NOMO-1 (cell line): ENCODE data around the gene SNAPIN.
A peak's percentile ranks its signal among the peaks of the same experiment; 100 is the strongest.
"Not testable (repeated sequence)": the region's sequence is repeated elsewhere in the genome, so short reads cannot be mapped to it uniquely, and the experiment has no call there.

ENCODE experiments used
- DNase-seq, 2 experiments: peaks; one replicate each; lab custom pipeline; 2025; ENCODE audit not compliant: unreplicated experiment in 2 of 2; lab: John Stamatoyannopoulos, UW

Gene SNAPIN

GRCh38 chr1:153626904-153627714, 31.4 kb upstream of the SNAPIN start, which contains the start of gene S100A13:
Gene S100A13, minus strand, starts transcription at chr1:153627505. Its CDS starts 1,033 bp downstream, at chr1:153626472.
- no peak for DNase-seq

- DNase-seq: no peak
These were observed 30.5 kb upstream of the SNAPIN start, which contains the start of gene S100A1 for GRCh38 chr1:153627715-153628626. Gene S100A1, plus strand, starts transcription at chr1:153628434. Its CDS starts 2,088 bp downstream, at chr1:153630522.

GRCh38 chr1:153628638-153629342, 29.7 kb upstream of the SNAPIN start:
- DNase-seq: no peak

GRCh38 chr1:153629343-153629665, 29.2 kb upstream of the SNAPIN start:
- DNase-seq: no peak

- DNase-seq: no peak
These were observed 28.5 kb upstream of the SNAPIN start for GRCh38 chr1:153629971-153630370.

GRCh38 chr1:153630384-153630783, 28.1 kb upstream of the SNAPIN start:
- no peak for DNase-seq

- no peak for DNase-seq
These were observed 27.2 kb upstream of the SNAPIN start for GRCh38 chr1:153631047-153632022.

- DNase-seq: no peak
These were observed 25.2 kb upstream of the SNAPIN start for GRCh38 chr1:153633161-153633753.

- peak; percentile 94 to 95 for DNase-seq
These were observed 24.5 kb upstream of the SNAPIN start, which contains the start of gene CHTOP for GRCh38 chr1:153633754-153634665. Gene CHTOP, plus strand, starts transcription at chr1:153634066. Its CDS starts 2,523 bp downstream, at chr1:153636589.

GRCh38 chr1:153635872-153636271, 22.6 kb upstream of the SNAPIN start:
- DNase-seq: no peak

GRCh38 chr1:153636312-153636711, 22.2 kb upstream of the SNAPIN start:
- no peak for DNase-seq

- no peak for DNase-seq
These were observed 20.2 kb upstream of the SNAPIN start for GRCh38 chr1:153638261-153638660.

- no peak for DNase-seq
These were observed 19.2 kb upstream of the SNAPIN start for GRCh38 chr1:153639280-153639679.

- DNase-seq: not testable (repeated sequence)
These were observed 18.3 kb upstream of the SNAPIN start for GRCh38 chr1:153640213-153640612.

GRCh38 chr1:153640861-153641260, 17.6 kb upstream of the SNAPIN start:
- no peak for DNase-seq

GRCh38 chr1:153642161-153642560, 16.3 kb upstream of the SNAPIN start:
- DNase-seq: no peak

GRCh38 chr1:153643100-153643499, 15.4 kb upstream of the SNAPIN start:
- DNase-seq: no peak

GRCh38 chr1:153643816-153644215, 14.7 kb upstream of the SNAPIN start:
- no peak for DNase-seq
